BJ (cell line): ENCODE results near the gene GNGT2. TPM values are rescaled to one million over a fixed set of nuclear protein-coding genes. Genes with fewer than 3 reads are reported as not detected.

Experiments
- CTCF ChIA-PET: fragments of 350-600 bp; formaldehyde crosslinking; extraction: SDS; loops from one replicate; lab custom pipeline; 2021; ENCODE audit warnings: antibody characterized with exemption, inconsistent platforms; lab: Yijun Ruan, JAX
- POLR2A ChIA-PET: fragments of 300-600 bp; sonication (Branson Sonifier 250); formaldehyde crosslinking; extraction: SDS; loops from one replicate; lab custom pipeline; 2021; ENCODE audit warnings: antibody characterized with exemption; lab: Charles Lee
- DNase-seq: peaks from one replicate; pipeline ENCODE4 v3.0.0-alpha.2; 2011; ENCODE audit warnings: low read depth
- H3K27me3 ChIP-seq: 2 replicates; pipeline ENCODE4 v1.6.0; 2011; ENCODE audit warnings: low read length; ENCODE audit not compliant: control insufficient read depth, insufficient read depth
- H3K36me3 ChIP-seq: 2 replicates; pipeline ENCODE4 v1.5.1; 2011; ENCODE audit warnings: low read length; ENCODE audit not compliant: control insufficient read depth, insufficient read depth
- H3K4me3 ChIP-seq: 2 replicates; pipeline ENCODE4 v1.5.1; 2011; ENCODE audit warnings: low read depth, mild to moderate bottlenecking, control low read depth, low read length
- polyA plus RNA-seq: library from polyadenylated mRNA; depleted of rRNA; stranded (reverse); fragments of >200 nt; gene quantifications from 2 replicates; pipeline ENCODE4 v1.2.3, GENCODE V29; 2011
- TF ChIP-seq, protein P1 (sequence below): IDR thresholded peaks from 2 replicates; pipeline ENCODE4 v1.5.1; 2011; ENCODE audit warnings: low read depth, mild to moderate bottlenecking, control low read depth, inconsistent platforms, low read length, moderate library complexity; ENCODE audit not compliant: insufficient read depth

Gene GNGT2
- polyA plus RNA-seq, 1 experiment, result 0.45 TPM

DNA sequence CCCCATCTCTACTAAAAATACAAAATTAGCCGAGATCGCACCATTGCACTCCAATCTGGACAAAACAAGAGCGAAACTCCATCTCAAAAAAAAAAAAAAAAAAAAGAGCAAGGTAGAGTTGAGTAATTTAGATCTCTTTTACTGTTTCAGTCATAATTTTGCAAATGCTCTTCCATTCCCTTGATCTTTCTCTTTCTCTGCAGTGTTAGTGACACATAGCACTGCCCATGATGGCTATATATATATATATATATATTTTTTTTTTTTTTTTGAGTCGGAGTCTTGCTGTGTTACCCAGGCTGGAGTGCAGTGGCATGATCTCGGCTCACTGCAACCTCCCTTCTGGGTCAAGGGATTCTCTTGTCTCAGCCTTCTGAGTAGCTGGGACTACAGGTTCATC, 32.4 kb upstream of the GNGT2 start:
- H3K27me3 ChIP-seq, result no peaks in the 10 kb centered on the region; the same call in none of the 2 replicates
- CTCF ChIA-PET, result no interaction called here
- DNase-seq, result no peak

DNA sequence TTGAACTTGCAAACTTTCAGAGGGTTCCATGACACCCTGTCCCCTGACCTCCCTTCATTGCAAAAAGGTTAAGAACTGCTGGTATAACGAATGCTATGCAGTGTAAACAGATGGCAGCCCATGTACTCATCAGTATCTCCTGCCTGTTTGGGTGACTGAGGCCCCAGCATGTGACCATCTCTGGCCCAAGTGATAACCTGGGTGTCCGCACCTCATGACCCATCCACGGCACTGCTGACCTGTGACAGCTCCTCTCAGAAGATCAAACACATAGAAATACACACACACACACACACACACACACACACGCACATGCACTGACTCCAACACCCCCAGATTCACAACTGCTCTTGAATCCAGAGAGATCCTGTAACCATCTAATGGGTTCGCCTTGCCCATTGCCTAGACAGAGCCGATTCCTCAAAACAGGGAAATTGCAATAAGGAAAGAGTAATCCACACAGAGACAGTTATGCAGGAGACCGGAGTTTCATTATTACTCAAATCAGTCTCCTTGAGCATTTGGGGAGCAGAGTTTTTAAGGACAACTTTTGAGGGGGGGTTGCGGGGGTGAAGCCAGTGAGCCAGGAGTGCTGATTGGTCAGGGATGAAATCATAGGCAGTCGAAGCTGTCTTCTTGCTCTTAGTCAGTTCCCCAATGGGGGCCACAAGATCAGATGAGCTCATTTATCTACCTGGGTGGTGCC, 31.5 kb upstream of the GNGT2 start:
- H3K36me3 ChIP-seq, result no peaks in the 10 kb centered on the region
- ChIA-PET POLR2A (no interaction called here), CTCF (interaction anchor here (0.5 to 2.7 kb wide), 2 partner anchors 15 to 61 kb away, joined by 3 to 7 read pairs; no protein-coding TSS in a partner anchor)
- no peak for DNase-seq
- TF ChIP-seq, protein P1, sequence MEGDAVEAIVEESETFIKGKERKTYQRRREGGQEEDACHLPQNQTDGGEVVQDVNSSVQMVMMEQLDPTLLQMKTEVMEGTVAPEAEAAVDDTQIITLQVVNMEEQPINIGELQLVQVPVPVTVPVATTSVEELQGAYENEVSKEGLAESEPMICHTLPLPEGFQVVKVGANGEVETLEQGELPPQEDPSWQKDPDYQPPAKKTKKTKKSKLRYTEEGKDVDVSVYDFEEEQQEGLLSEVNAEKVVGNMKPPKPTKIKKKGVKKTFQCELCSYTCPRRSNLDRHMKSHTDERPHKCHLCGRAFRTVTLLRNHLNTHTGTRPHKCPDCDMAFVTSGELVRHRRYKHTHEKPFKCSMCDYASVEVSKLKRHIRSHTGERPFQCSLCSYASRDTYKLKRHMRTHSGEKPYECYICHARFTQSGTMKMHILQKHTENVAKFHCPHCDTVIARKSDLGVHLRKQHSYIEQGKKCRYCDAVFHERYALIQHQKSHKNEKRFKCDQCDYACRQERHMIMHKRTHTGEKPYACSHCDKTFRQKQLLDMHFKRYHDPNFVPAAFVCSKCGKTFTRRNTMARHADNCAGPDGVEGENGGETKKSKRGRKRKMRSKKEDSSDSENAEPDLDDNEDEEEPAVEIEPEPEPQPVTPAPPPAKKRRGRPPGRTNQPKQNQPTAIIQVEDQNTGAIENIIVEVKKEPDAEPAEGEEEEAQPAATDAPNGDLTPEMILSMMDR, result no peak
- no peak overlapping the region for H3K4me3 ChIP-seq
- peaks cover 2% of the 10 kb centered on the region for H3K27me3 ChIP-seq

More for the DNA sequence above, 32.4 kb upstream of the GNGT2 start:
- TF ChIP-seq, protein P1, result no peak
- Histone ChIP-seq H3K36me3 (no peaks in the 10 kb centered on the region), H3K4me3 (no peak overlapping the region)
- POLR2A ChIA-PET, result no interaction called here

DNA sequence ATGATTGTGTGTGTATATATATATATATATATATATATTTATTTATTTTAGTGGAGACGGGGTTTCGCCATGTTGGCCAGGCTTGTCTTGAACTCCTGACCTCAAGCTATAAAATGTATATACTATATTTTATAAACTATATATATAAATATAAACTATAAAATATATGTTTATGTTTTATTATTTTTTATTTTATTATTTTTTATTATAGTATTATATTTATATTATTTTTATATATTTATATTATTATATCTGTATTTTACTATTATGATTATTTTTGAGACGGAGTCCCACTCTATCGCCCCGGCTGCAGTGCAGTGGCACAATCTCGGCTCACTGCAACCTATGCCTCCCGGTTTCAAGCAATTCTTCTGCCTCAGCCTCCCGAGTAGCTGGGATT, 30.7 kb upstream of the GNGT2 start:
- ChIA-PET POLR2A (no interaction called here), CTCF (interaction anchor here (0.5 to 2.7 kb wide), 4 partner anchors 12 to 61 kb away, joined by 3 to 8 read pairs (median 8); no protein-coding TSS in a partner anchor)
- no peak for DNase-seq
- peaks cover 4% of the 10 kb centered on the region for H3K27me3 ChIP-seq
- TF ChIP-seq, protein P1, result no peak
- no peaks in the 10 kb centered on the region for H3K36me3 ChIP-seq
- H3K4me3 ChIP-seq, result no peak overlapping the region

DNA sequence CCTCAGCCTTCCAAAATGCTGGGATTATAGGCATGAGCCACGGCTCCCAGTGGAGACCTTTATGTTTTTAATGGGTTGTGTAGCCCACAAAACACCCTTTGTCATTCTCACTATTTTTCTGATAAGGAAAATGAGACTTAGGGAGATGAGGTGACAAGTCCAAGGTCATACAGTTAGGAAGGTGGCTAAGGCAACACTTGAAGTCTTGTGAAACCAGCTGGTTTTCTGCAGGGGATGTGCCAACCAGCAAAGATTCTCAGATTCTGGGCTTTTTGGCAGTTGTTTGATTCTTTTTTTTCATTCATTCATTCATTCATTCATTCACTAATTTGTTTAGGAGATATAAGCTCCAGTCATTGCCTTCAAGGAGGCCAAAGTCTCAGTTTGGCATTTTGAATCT, 30.2 kb upstream of the GNGT2 start:
- no peak overlapping the region for H3K4me3 ChIP-seq
- no peak for DNase-seq
- peaks cover 6% of the 10 kb centered on the region for H3K27me3 ChIP-seq
- ChIA-PET POLR2A (no interaction called here), CTCF (interaction anchor here (0.8 to 2.7 kb wide), 5 partner anchors 11 to 20 kb away, joined by 3 to 12 read pairs (median 8); no protein-coding TSS in a partner anchor)
- TF ChIP-seq, protein P1, result no peak
- no peaks in the 10 kb centered on the region for H3K36me3 ChIP-seq

DNA sequence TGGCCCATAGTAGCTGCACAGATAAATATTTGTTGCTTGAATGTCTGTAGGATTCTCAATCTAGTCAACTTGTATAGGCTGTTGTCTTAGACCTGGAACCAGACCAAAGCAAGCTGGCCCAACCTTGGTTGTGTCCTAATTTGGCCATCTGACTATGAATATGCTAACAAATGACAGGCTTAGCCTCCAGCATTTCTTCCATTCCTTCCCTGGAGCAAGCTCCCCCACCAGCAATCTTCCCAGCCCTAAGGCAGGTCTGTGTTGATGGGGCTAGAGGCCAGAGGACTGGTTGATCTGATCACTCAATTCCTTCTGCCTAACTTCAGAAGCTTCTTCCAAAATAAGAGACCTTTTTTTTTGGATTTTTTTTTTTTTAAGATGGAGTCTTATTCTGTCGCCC, 29.6 kb upstream of the GNGT2 start:
- ChIA-PET CTCF (interaction anchor here (0.8 to 2.7 kb wide), 6 partner anchors 10 to 20 kb away, joined by 3 to 12 read pairs (median 8); no protein-coding TSS in a partner anchor), POLR2A (no interaction called here)
- no peak overlapping the region for H3K4me3 ChIP-seq
- DNase-seq, result no peak
- TF ChIP-seq, protein P1, result no peak
- H3K27me3 ChIP-seq, result peaks cover 6% of the 10 kb centered on the region
- H3K36me3 ChIP-seq, result no peaks in the 10 kb centered on the region
